Endothelial cell of umbilical vein (primary cell): ENCODE results near the gene TRMT10C. TPM values are rescaled to one million over a fixed set of nuclear protein-coding genes. Genes with fewer than 3 reads are reported as not detected.

ENCODE experiments used
- Bru-seq: library from RNA; stranded (reverse); fragments of 400-500 nt; gene quantifications from one replicate; lab custom pipeline; 2021; lab: Mats Ljungman, UMichigan
- BruChase-seq, 2 experiments: library from RNA; stranded (reverse); fragments of 400-500 nt; gene quantifications; one replicate each; lab custom pipeline; 2021; lab: Mats Ljungman, UMichigan
- BruUV-seq: library from RNA; stranded (reverse); fragments of 400-500 nt; replicated peaks from 2 replicates; lab custom pipeline; 2021; lab: Mats Ljungman, UMichigan
- CTCF ChIA-PET: fragments of 300-600, 350-600 bp; sonication (Branson Sonifier 250); formaldehyde crosslinking; loops from one replicate; lab custom pipeline; 2021; ENCODE audit warnings: antibody characterized with exemption, inconsistent platforms; lab: Charles Lee
- POLR2A ChIA-PET: fragments of 300-600, 350-600 bp; sonication (Branson Sonifier 250); formaldehyde crosslinking; loops from one replicate; lab custom pipeline; 2021; ENCODE audit warnings: antibody characterized with exemption, inconsistent platforms; lab: Charles Lee
- DNase-seq: peaks from one replicate; pipeline ENCODE4 v3.0.0-alpha.2; 2011; ENCODE audit warnings: low read depth, low spot score
- FAIRE-seq: peaks from 2 replicates; lab custom pipeline; 2011; peaks lifted over from hg19 to GRCh38; lab: Jason Lieb, UNC
- H2AFZ ChIP-seq: 2 replicates; pipeline ENCODE4 v1.6.0; 2012; ENCODE audit warnings: low read depth, low read length, control low read depth, inconsistent platforms
- H3K27ac ChIP-seq: 2 replicates; pipeline ENCODE4 v1.5.1; 2011; ENCODE audit warnings: low read depth, mild to moderate bottlenecking, control low read depth, low read length, moderate library complexity; ENCODE audit not compliant: insufficient read depth
- H3K27me3 ChIP-seq, 2 experiments: 2 replicates each; pipeline versions ENCODE4 v1.6.0 to v1.6.1; 2011; ENCODE audit warnings: low read length in 2 of 2, mixed read lengths in 1 of 2; ENCODE audit not compliant: control insufficient read depth in 2 of 2, insufficient read depth in 2 of 2
- H3K36me3 ChIP-seq, 2 experiments: 2 replicates in 1 of 2; 3 replicates in 1 of 2; pipeline ENCODE4 v1.5.1; 2011; ENCODE audit warnings: low read length in 2 of 2, mild to moderate bottlenecking in 1 of 2, moderate library complexity in 1 of 2; ENCODE audit not compliant: control insufficient read depth in 2 of 2, insufficient read depth in 2 of 2; ENCODE audit errors: extremely low read depth in 1 of 2
- H3K4me1 ChIP-seq: 3 replicates; pipeline ENCODE4 v1.5.1; 2011; ENCODE audit warnings: mild to moderate bottlenecking, low read length; ENCODE audit not compliant: control insufficient read depth, insufficient read depth; ENCODE audit errors: extremely low read depth
- H3K4me2 ChIP-seq: 2 replicates; pipeline ENCODE4 v1.6.1; 2011; ENCODE audit warnings: low read length, control low read depth, mixed read lengths; ENCODE audit not compliant: insufficient read depth
- H3K4me3 ChIP-seq, 3 experiments: fragments of 200-600 bp in 1 of 3; sonication (generic), shearing (Covaris generic) in 1 of 3; replicated peaks in 1 of 3; 2 replicates each; pipeline ENCODE4 v1.5.1; 2011 to 2016; ENCODE audit warnings: control low read depth in 3 of 3, low read length in 3 of 3, mild to moderate bottlenecking in 2 of 3, inconsistent platforms in 1 of 3, low read depth in 1 of 3, moderate library complexity in 1 of 3; ENCODE audit not compliant: insufficient read depth in 1 of 3
- H3K79me2 ChIP-seq: 2 replicates; pipeline ENCODE4 v1.6.0; 2012; ENCODE audit warnings: low read length, inconsistent platforms; ENCODE audit not compliant: control insufficient read depth, insufficient read depth
- H3K9ac ChIP-seq: replicated peaks from 2 replicates; pipeline ENCODE3; 2011; ENCODE audit warnings: low read length, control low read depth; ENCODE audit not compliant: insufficient read depth; ENCODE audit errors: extremely low read depth
- H3K9me1 ChIP-seq: replicated peaks from 3 replicates; pipeline ENCODE4 v1.6.0; 2011; ENCODE audit warnings: mild to moderate bottlenecking, low read length; ENCODE audit not compliant: control insufficient read depth, insufficient read depth; ENCODE audit errors: extremely low read depth
- H3K9me3 ChIP-seq: replicated peaks from 2 replicates; pipeline ENCODE4 v1.5.1; 2012; ENCODE audit warnings: low read length, inconsistent platforms; ENCODE audit not compliant: control insufficient read depth, insufficient read depth
- H4K20me1 ChIP-seq: replicated peaks from 2 replicates; pipeline ENCODE3; 2011; ENCODE audit warnings: mild to moderate bottlenecking, low read length; ENCODE audit not compliant: control insufficient read depth, insufficient read depth; ENCODE audit errors: extremely low read depth
- MYC ChIP-seq: IDR thresholded peaks from one replicate; pipeline ENCODE4 v1.6.1; 2011; ENCODE audit warnings: mild to moderate bottlenecking, low read depth, low read length
- POLR2A ChIP-seq: IDR thresholded peaks from 2 replicates; pipeline ENCODE4 v1.6.1; 2012; ENCODE audit warnings: low read depth, mild to moderate bottlenecking, control low read depth, low read length
- POLR2AphosphoS5 ChIP-seq: IDR thresholded peaks from 2 replicates; pipeline ENCODE4 v1.6.1; 2012; ENCODE audit warnings: low read depth, mild to moderate bottlenecking, control low read depth, low read length, moderate library complexity; ENCODE audit not compliant: insufficient read depth
- dilution Hi-C: fragments of 300-500 bp; cut with MboI; formaldehyde crosslinking; loops from one replicate; pipeline ENCODE4 v1.15.0; 2019; ENCODE audit warnings: low sequenced_read_pairs; ENCODE audit not compliant: extremely low pct_ligation_motif_present
- intact Hi-C: fragments of 100-400 bp; cut with micrococcal nuclease; formaldehyde crosslinking; loops from one replicate; pipeline ENCODE4 v1.10.0; 2022
- long read RNA-seq: library from polyadenylated mRNA; stranded (forward); transcript quantifications from one replicate; pipeline ENCODE4 v2.0.0, GENCODE V29; 2021
- polyA minus RNA-seq, 3 experiments: library from RNA; depleted of rRNA, polyadenylated mRNA; stranded (reverse); fragments of >200 nt; gene quantifications; 1 replicate in 1 of 3; 2 replicates in 2 of 3; pipeline ENCODE4 v1.2.3, GENCODE V29; 2011
- polyA plus RNA-seq, 4 experiments: library from polyadenylated mRNA; depleted of rRNA in 3 of 4; stranded (reverse) in 3 of 4; unstranded in 1 of 4; fragments of >200 nt; gene quantifications; 2 replicates each; pipeline versions ENCODE4 v1.2.1 to v1.2.3, GENCODE V29; 2011 to 2012; ENCODE audit warnings: missing spikeins in 1 of 4
- total RNA-seq: library from RNA; stranded (reverse); gene quantifications from 2 replicates; pipeline ENCODE4 v1.2.3, GENCODE V29; 2021
- TF ChIP-seq, protein P1 (sequence below): IDR thresholded peaks from 2 replicates; pipeline ENCODE4 v1.6.1; 2011; ENCODE audit not compliant: insufficient read depth, insufficient read length

Gene TRMT10C
- total RNA-seq: 28.0 and 29.6 TPM in 2 replicates
- polyA plus RNA-seq: 13.8 and 16.6 TPM in 2 replicates
- 21.4 and 21.5 TPM in 2 replicates for polyA plus RNA-seq (2011; cell fraction: cytosol; rRNA removed)
- 12.0 and 12.7 TPM in 2 replicates for polyA plus RNA-seq (2011; cell fraction: nucleus; rRNA removed)
- 19.4 and 36.5 TPM in 2 replicates for polyA plus RNA-seq (2012)
- polyA minus RNA-seq: 11.3 and 12.0 TPM in 2 replicates
- polyA minus RNA-seq (2011; cell fraction: cytosol; rRNA and poly(A)+ RNA removed): 15.8 TPM
- polyA minus RNA-seq (2011; cell fraction: nucleus; rRNA and poly(A)+ RNA removed): 10.0 and 14.1 TPM in 2 replicates
- Bru-seq, nascent RNA: percentile 93 among the genes with signal in this experiment
- percentile 77 among the genes with signal in this experiment for BruChase-seq, experiment 1, labeled RNA remaining after a 6-hour chase
- BruChase-seq, experiment 2, labeled RNA remaining after a 2-hour chase: percentile 98 among the genes with signal in this experiment
- long read RNA-seq, transcript TRMT10C-201 (2 exons, 1,819 nt): major isoform, 148 of 153 reads
- long read RNA-seq, partial matches to known transcripts: 0 of 153 reads
- long read RNA-seq, other reads (novel, unspliced or antisense): 5 of 153 reads

DNA sequence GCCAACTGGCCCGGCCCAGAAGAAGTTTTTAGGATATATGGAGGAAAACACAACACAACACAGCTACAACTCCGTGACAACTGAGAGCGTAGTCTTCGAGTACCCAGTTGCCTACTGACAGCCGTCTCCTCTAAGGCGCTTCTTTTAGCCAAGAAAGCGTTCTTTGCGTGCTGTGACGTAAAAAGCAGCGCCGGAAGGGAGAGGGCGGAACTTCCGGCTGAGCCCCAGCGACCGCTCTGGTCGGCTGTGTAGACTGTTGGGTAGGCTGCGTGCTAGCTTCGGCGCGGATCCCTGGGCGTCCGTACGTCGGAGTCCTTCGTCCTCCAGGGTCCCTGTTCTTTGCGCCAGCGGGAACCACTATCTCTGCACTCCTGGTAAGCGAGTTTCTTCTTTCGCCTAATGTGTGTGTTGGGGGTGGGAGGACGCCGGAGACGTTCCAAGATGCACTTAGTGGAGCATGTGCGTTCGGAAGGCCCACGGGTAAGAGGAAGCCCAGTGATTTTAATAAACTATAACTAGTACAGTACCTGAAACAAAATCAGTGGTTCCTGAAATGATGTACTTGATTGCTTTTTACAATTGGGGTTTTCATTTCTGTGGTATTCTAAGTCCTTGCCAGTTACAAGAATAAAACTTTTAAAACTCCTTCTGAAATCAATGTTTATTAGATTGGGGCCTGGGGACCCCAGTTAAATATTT, at the start of gene TRMT10C:
Gene TRMT10C, plus strand, starts transcription at position 239 of the 699 bp plus-strand sequence. CDS start 2,914 bp downstream, outside the sequence.
- Histone ChIP-seq H3K27ac (peak within 1 kb of the TSS; percentile 89), H3K4me3 (peak within 1 kb of the TSS; percentile 97 to 98 (median 98)), H2AFZ (peak within 1 kb of the TSS; percentile 87), H3K4me1 (peaks cover 10% of the 10 kb centered on the region), H4K20me1 (peaks cover 4% of the 10 kb centered on the region), H3K9me1 (no peaks in the 10 kb centered on the region), H3K27me3 (peaks cover 0 to 10% of the 10 kb centered on the region in 2 experiments), H3K9me3 (no peaks in the 10 kb centered on the region), H3K36me3 (peaks cover 2 to 13% of the 10 kb centered on the region in 2 experiments), H3K79me2 (peaks cover 48% of the 10 kb centered on the region), H3K4me2 (peak within 1 kb of the TSS; percentile 91), H3K9ac (peak within 1 kb of the TSS; percentile 96)
- TSS peak; percentile 62 for BruUV-seq
- POLR2A ChIA-PET: interaction anchor here (0.6 to 1.0 kb wide), 4 partner anchors 41 to 145 kb away, joined by 3 to 4 read pairs (median 4); no protein-coding TSS in a partner anchor
- dilution Hi-C loops (no loop called here), intact Hi-C loops (loop anchor here (1.0 to 10.0 kb wide), 4 partner anchors 12 to 667 kb away; partner anchors contain the start of gene SENP7)
- DNase-seq (peak; percentile 95), FAIRE-seq (peak; percentile 90)
- TF ChIP-seq POLR2A: peak; percentile 94
- peak; percentile 91 for TF ChIP-seq POLR2AphosphoS5
- TF ChIP-seq MYC: no peak
- TF ChIP-seq, protein P1, sequence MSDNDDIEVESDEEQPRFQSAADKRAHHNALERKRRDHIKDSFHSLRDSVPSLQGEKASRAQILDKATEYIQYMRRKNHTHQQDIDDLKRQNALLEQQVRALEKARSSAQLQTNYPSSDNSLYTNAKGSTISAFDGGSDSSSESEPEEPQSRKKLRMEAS: peak; percentile 7
- CTCF ChIA-PET: interaction anchor here (0.5 to 2.3 kb wide), 4 partner anchors 12 to 667 kb away, joined by 3 to 20 read pairs (median 3); partner anchors contain the start of gene PCNP
